ENCODE data around the gene LMOD3.

DNA sequence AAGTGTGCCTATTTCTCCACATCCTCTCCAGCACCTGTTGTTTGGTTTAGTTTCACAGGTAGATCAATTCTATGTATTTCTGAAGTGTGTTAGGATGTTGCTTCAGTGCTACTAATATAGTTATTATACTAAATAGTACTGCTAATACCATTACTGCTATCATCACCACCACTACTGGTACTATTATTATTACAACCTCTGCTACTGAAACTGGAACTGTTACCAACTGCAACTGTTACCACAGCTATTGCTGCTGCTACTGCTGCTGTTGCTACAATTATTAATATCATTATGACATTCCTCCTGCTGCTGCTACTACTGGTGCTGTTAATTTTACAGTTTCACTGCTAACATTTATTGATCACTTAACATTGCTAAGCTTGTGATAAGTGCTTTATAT, 8.3 kb upstream of the LMOD3 start:
- TF ChIP-seq, protein P1, sequence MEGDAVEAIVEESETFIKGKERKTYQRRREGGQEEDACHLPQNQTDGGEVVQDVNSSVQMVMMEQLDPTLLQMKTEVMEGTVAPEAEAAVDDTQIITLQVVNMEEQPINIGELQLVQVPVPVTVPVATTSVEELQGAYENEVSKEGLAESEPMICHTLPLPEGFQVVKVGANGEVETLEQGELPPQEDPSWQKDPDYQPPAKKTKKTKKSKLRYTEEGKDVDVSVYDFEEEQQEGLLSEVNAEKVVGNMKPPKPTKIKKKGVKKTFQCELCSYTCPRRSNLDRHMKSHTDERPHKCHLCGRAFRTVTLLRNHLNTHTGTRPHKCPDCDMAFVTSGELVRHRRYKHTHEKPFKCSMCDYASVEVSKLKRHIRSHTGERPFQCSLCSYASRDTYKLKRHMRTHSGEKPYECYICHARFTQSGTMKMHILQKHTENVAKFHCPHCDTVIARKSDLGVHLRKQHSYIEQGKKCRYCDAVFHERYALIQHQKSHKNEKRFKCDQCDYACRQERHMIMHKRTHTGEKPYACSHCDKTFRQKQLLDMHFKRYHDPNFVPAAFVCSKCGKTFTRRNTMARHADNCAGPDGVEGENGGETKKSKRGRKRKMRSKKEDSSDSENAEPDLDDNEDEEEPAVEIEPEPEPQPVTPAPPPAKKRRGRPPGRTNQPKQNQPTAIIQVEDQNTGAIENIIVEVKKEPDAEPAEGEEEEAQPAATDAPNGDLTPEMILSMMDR (IDR thresholded peaks at IDR 0.05), result no peak
- no peak for TF ChIP-seq POLR2A (IDR thresholded peaks at IDR 0.05)

Measured in Peyer's patch (tissue), 4 donors.